ENCODE data around the gene KIF3A.
"Not testable (repeated sequence)": the region's sequence is repeated elsewhere in the genome, so short reads cannot be mapped to it uniquely, and the experiment has no call there.

Gene KIF3A

DNA sequence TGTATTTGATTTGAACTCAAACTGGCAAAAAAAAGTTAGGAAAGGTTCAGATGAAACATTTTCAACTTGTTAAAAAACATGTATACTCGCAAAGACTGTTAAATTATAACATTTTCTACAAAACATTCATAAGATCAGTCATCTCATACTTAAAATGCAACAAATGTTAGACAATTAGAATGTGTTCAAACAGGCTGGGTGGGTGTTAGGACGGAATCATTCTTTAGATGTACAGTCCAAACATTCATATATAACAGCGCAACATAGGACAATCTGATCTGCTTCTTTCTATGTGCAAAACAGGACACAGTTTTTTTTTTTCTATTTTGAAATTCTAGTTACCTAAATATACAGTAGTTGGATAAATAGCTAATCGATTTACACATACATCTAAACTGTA lies 41.4 kb downstream of the KIF3A start:
- WGBS (ENCODE audit: insufficient coverage), result no CpG with 5 or more reads among the region's 4 CpGs
- Histone ChIP-seq H3K9me3 (ENCODE audit: control extremely low read depth in 1 of 5, control insufficient read depth in 4 of 5, insufficient read depth in 2 of 5, low read depth in 1 of 5, low read length in 4 of 5) (no peaks in the 10 kb centered on the region), H3K27ac (ENCODE audit: insufficient read depth in 1 of 2, low read depth in 1 of 2, low read length in 2 of 2, poor library complexity in 1 of 2, severe bottlenecking in 2 of 2) (no peak overlapping the region), H3K4me1 (ENCODE audit: control extremely low read depth in 1 of 4, control insufficient read depth in 4 of 4, insufficient read depth in 4 of 4, low read length in 3 of 4) (no peaks in the 10 kb centered on the region), H3K4me3 (ENCODE audit: control insufficient read depth in 1 of 7, extremely low read depth in 1 of 7, insufficient read depth in 4 of 7, low read depth in 2 of 7, low read length in 6 of 7) (no peak overlapping the region), H3K27me3 (replicated peaks in 2 of 5; ENCODE audit: control insufficient read depth in 4 of 5, insufficient read depth in 5 of 5, low read length in 4 of 5) (no peaks in the 10 kb centered on the region), H3K36me3 (ENCODE audit: control insufficient read depth in 4 of 4, insufficient read depth in 4 of 4, low read length in 3 of 4) (peaks cover 2 to 4% (median 3%) of the 10 kb centered on the region in 4 experiments)
- no peak for DNase-seq
- ChIA-PET POLR2A (no interaction called here), CTCF (interaction anchor here (1.0 kb wide), 1 partner anchor 38 kb away, joined by 3 read pairs; the partner anchor contains the start of gene IL13)

DNA sequence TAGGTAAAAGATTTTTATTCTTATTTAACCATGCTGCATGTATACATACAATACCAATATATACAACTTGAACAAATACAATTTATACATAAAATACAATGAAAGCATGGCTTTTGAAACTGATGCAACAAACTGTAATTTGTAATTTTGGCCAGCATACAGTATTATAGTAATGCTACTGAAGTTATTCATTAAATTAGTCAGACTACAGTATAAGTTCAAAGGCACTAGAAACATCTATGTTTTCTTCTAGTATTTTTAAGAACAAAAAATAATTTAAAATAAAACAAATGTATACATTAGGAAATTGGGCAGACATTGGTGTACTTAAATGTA lies 44.7 kb downstream of the KIF3A start:
- Histone ChIP-seq H3K9me3 (ENCODE audit: control extremely low read depth in 1 of 5, control insufficient read depth in 4 of 5, insufficient read depth in 2 of 5, low read depth in 1 of 5, low read length in 4 of 5) (no peaks in the 10 kb centered on the region), H3K27me3 (replicated peaks in 2 of 5; ENCODE audit: control insufficient read depth in 4 of 5, insufficient read depth in 5 of 5, low read length in 4 of 5) (no peaks in the 10 kb centered on the region), H3K4me3 (ENCODE audit: control insufficient read depth in 1 of 7, extremely low read depth in 1 of 7, insufficient read depth in 4 of 7, low read depth in 2 of 7, low read length in 6 of 7) (no peak overlapping the region), H3K27ac (ENCODE audit: insufficient read depth in 1 of 2, low read depth in 1 of 2, low read length in 2 of 2, poor library complexity in 1 of 2, severe bottlenecking in 2 of 2) (no peak overlapping the region), H3K4me1 (ENCODE audit: control extremely low read depth in 1 of 4, control insufficient read depth in 4 of 4, insufficient read depth in 4 of 4, low read length in 3 of 4) (peaks cover 4 to 19% (median 16%) of the 10 kb centered on the region in 4 experiments), H3K36me3 (ENCODE audit: control insufficient read depth in 4 of 4, insufficient read depth in 4 of 4, low read length in 3 of 4) (no peaks in the 10 kb centered on the region)
- ChIA-PET CTCF (no interaction called here), POLR2A (no interaction called here)
- no peak for DNase-seq

- WGBS (ENCODE audit: insufficient coverage), result 89% methylated on average over 2 of the region's 5 CpGs
- POLR2A ChIA-PET; DNase-seq; H3K36me3 ChIP-seq (ENCODE audit: control insufficient read depth in 4 of 4, insufficient read depth in 4 of 4, low read length in 3 of 4); H3K4me3 ChIP-seq (ENCODE audit: control insufficient read depth in 1 of 7, extremely low read depth in 1 of 7, insufficient read depth in 4 of 7, low read depth in 2 of 7, low read length in 6 of 7); H3K9me3 ChIP-seq (ENCODE audit: control extremely low read depth in 1 of 5, control insufficient read depth in 4 of 5, insufficient read depth in 2 of 5, low read depth in 1 of 5, low read length in 4 of 5); H3K27ac ChIP-seq (ENCODE audit: insufficient read depth in 1 of 2, low read depth in 1 of 2, low read length in 2 of 2, poor library complexity in 1 of 2, severe bottlenecking in 2 of 2); H3K27me3 ChIP-seq (replicated peaks in 2 of 5; ENCODE audit: control insufficient read depth in 4 of 5, insufficient read depth in 5 of 5, low read length in 4 of 5): not testable (repeated sequence)
- H3K4me1 ChIP-seq (ENCODE audit: control extremely low read depth in 1 of 4, control insufficient read depth in 4 of 4, insufficient read depth in 4 of 4, low read length in 3 of 4), result peaks cover 4 to 19% (median 16%) of the 10 kb centered on the region in 4 experiments
- CTCF ChIA-PET, result interaction anchor here (0.6 to 1.1 kb wide), 2 partner anchors 93 to 201 kb away, joined by 3 to 4 read pairs; partner anchors contain the start of gene IRF1
Observed at GRCh38 chr5:132691755-132692631, 45.4 kb downstream of the KIF3A start.

DNA sequence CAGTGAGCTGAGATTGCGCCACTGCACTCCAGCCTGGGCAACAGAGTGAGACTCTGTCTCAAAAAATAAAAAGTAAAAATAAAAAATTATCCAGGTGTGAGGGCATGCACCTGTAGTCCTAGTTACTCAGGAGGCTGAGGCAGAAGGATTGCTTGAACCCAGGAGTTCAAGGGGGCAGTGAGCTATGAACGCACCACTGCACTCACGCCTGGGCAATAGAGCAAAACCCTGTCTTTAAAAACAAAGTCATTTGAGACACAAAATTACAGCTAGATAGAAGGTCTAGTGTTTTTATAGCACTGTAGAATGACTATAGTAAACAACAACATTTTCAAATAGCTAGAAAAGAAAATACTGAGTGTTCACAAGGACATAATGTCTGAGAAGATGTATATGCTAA lies 47.2 kb downstream of the KIF3A start:
- H3K36me3 ChIP-seq (ENCODE audit: control insufficient read depth in 4 of 4, insufficient read depth in 4 of 4, low read length in 3 of 4), result no peaks in the 10 kb centered on the region
- no peak overlapping the region for H3K27ac ChIP-seq (ENCODE audit: insufficient read depth in 1 of 2, low read depth in 1 of 2, low read length in 2 of 2, poor library complexity in 1 of 2, severe bottlenecking in 2 of 2)
- whole genome bisulfite sequencing (ENCODE audit: insufficient coverage), result 100% methylated on average over 1 of the region's 3 CpGs
- no peak overlapping the region for H3K4me3 ChIP-seq (ENCODE audit: control insufficient read depth in 1 of 7, extremely low read depth in 1 of 7, insufficient read depth in 4 of 7, low read depth in 2 of 7, low read length in 6 of 7)
- H3K4me1 ChIP-seq (ENCODE audit: control extremely low read depth in 1 of 4, control insufficient read depth in 4 of 4, insufficient read depth in 4 of 4, low read length in 3 of 4), result peaks cover 4 to 19% (median 16%) of the 10 kb centered on the region in 4 experiments
- H3K27me3 ChIP-seq (replicated peaks in 2 of 5; ENCODE audit: control insufficient read depth in 4 of 5, insufficient read depth in 5 of 5, low read length in 4 of 5), result no peaks in the 10 kb centered on the region
- CTCF ChIA-PET, result interaction anchor here (1.1 to 1.9 kb wide), 3 partner anchors 10 to 87 kb away, joined by 3 to 7 read pairs (median 4); no protein-coding TSS in a partner anchor
- POLR2A ChIA-PET, result no interaction called here
- DNase-seq, result no peak
- no peaks in the 10 kb centered on the region for H3K9me3 ChIP-seq (ENCODE audit: control extremely low read depth in 1 of 5, control insufficient read depth in 4 of 5, insufficient read depth in 2 of 5, low read depth in 1 of 5, low read length in 4 of 5)

DNA sequence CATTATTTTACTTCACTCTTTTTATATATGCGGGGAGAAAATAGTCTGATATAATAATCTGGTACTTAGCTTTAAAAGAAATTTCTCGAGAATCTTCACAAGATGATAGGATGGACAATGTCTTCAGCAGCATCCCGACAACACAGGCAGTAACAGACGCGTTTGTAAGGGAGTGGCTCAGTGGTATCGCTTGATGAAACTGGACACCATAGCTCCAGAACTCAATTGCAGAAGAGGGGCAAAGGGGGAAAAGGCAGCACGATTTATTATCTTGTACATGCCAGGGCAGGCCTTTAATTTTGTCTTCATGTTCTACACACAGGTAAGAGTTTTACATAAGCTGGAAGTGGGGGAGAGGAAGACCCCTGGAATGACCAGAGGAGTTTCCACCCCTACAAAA lies 47.8 kb downstream of the KIF3A start:
- H3K27ac ChIP-seq (ENCODE audit: insufficient read depth in 1 of 2, low read depth in 1 of 2, low read length in 2 of 2, poor library complexity in 1 of 2, severe bottlenecking in 2 of 2), result no peak overlapping the region
- no peak overlapping the region for H3K4me3 ChIP-seq (ENCODE audit: control insufficient read depth in 1 of 7, extremely low read depth in 1 of 7, insufficient read depth in 4 of 7, low read depth in 2 of 7, low read length in 6 of 7)
- ChIA-PET POLR2A (no interaction called here), CTCF (interaction anchor here (1.1 to 1.9 kb wide), 5 partner anchors 10 to 87 kb away, joined by 3 to 7 read pairs (median 4); no protein-coding TSS in a partner anchor)
- DNase-seq, result no peak
- H3K4me1 ChIP-seq (ENCODE audit: control extremely low read depth in 1 of 4, control insufficient read depth in 4 of 4, insufficient read depth in 4 of 4, low read length in 3 of 4), result peaks cover 4 to 19% (median 16%) of the 10 kb centered on the region in 4 experiments
- 95% methylated on average over 7 of the region's 7 CpGs for WGBS (ENCODE audit: insufficient coverage)
- no peaks in the 10 kb centered on the region for H3K9me3 ChIP-seq (ENCODE audit: control extremely low read depth in 1 of 5, control insufficient read depth in 4 of 5, insufficient read depth in 2 of 5, low read depth in 1 of 5, low read length in 4 of 5)
- no peaks in the 10 kb centered on the region for H3K36me3 ChIP-seq (ENCODE audit: control insufficient read depth in 4 of 4, insufficient read depth in 4 of 4, low read length in 3 of 4)
- H3K27me3 ChIP-seq (replicated peaks in 2 of 5; ENCODE audit: control insufficient read depth in 4 of 5, insufficient read depth in 5 of 5, low read length in 4 of 5), result no peaks in the 10 kb centered on the region

GRCh38 chr5:132688536-132689339 lies 48.6 kb downstream of the KIF3A start:
- CTCF ChIA-PET, result interaction anchor here (1.1 to 1.7 kb wide), 5 partner anchors 11 to 86 kb away, joined by 3 to 5 read pairs (median 4); no protein-coding TSS in a partner anchor
- DNase-seq, result peak; percentile 71 to 94 (median 88)
- 0% methylated on average over 1 of the region's 7 CpGs for WGBS (ENCODE audit: insufficient coverage)
- H3K9me3 ChIP-seq (ENCODE audit: control extremely low read depth in 1 of 5, control insufficient read depth in 4 of 5, insufficient read depth in 2 of 5, low read depth in 1 of 5, low read length in 4 of 5), result no peaks in the 10 kb centered on the region
- peaks cover 4 to 19% (median 16%) of the 10 kb centered on the region in 4 experiments for H3K4me1 ChIP-seq (ENCODE audit: control extremely low read depth in 1 of 4, control insufficient read depth in 4 of 4, insufficient read depth in 4 of 4, low read length in 3 of 4)
- POLR2A ChIA-PET, result interaction anchor here (0.6 kb wide), 1 partner anchor 11 kb away, joined by 3 read pairs; no protein-coding TSS in a partner anchor
- peak overlapping the region in 1 of 7 experiments; percentile 13 for H3K4me3 ChIP-seq (ENCODE audit: control insufficient read depth in 1 of 7, extremely low read depth in 1 of 7, insufficient read depth in 4 of 7, low read depth in 2 of 7, low read length in 6 of 7)
- H3K27ac ChIP-seq (ENCODE audit: insufficient read depth in 1 of 2, low read depth in 1 of 2, low read length in 2 of 2, poor library complexity in 1 of 2, severe bottlenecking in 2 of 2), result no peak overlapping the region
- no peaks in the 10 kb centered on the region for H3K27me3 ChIP-seq (replicated peaks in 2 of 5; ENCODE audit: control insufficient read depth in 4 of 5, insufficient read depth in 5 of 5, low read length in 4 of 5)
- no peaks in the 10 kb centered on the region for H3K36me3 ChIP-seq (ENCODE audit: control insufficient read depth in 4 of 4, insufficient read depth in 4 of 4, low read length in 3 of 4)

Data from common myeloid progenitor, CD34-positive (primary cell).